ENCODE results near the gene CADM2. TPM values are rescaled to one million over a fixed set of nuclear protein-coding genes. Genes with fewer than 3 reads are reported as not detected.

CADM2 gene
- total RNA-seq, 1 donor = not detected

DNA sequence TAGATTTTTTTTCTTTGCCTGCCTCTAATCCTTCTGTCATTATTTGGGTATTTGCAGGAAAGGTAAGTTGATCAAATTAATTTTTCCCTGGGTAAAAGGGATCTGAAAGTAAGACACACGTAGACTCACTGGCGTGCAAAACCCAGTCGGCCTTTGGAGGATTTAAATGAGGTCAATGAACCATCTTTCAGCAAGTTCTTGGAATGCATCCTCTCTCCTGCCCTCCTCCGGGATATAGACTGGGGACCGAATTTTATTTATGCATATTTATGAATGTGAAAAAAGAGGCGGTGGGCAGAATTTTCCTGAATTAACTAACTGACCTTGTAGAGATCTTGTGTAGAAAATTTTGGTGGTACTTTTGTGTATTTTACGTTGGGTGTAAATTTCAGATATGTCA, 2.2 kb downstream of the CADM2 start:
- no peaks in the 10 kb centered on the region for H3K36me3 ChIP-seq (ENCODE audit: insufficient read depth, low read length)
- H3K27ac ChIP-seq (ENCODE audit: low read depth, low read length) = no peak overlapping the region
- no peak overlapping the region for H2AFZ ChIP-seq (ENCODE audit: low read length)
- TF ChIP-seq, protein P1, sequence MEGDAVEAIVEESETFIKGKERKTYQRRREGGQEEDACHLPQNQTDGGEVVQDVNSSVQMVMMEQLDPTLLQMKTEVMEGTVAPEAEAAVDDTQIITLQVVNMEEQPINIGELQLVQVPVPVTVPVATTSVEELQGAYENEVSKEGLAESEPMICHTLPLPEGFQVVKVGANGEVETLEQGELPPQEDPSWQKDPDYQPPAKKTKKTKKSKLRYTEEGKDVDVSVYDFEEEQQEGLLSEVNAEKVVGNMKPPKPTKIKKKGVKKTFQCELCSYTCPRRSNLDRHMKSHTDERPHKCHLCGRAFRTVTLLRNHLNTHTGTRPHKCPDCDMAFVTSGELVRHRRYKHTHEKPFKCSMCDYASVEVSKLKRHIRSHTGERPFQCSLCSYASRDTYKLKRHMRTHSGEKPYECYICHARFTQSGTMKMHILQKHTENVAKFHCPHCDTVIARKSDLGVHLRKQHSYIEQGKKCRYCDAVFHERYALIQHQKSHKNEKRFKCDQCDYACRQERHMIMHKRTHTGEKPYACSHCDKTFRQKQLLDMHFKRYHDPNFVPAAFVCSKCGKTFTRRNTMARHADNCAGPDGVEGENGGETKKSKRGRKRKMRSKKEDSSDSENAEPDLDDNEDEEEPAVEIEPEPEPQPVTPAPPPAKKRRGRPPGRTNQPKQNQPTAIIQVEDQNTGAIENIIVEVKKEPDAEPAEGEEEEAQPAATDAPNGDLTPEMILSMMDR (IDR thresholded peaks at IDR 0.05; ENCODE audit: extremely low read depth, low read depth, low read length) = no peak
- peaks cover 11% of the 10 kb centered on the region for H3K27me3 ChIP-seq (ENCODE audit: insufficient read depth, low read length)
- no peaks in the 10 kb centered on the region for H3K9me3 ChIP-seq (ENCODE audit: low read depth, low read length)
- DNase-seq (ENCODE audit: insufficient read length, low spot score, missing footprints) = no peak
- no peak overlapping the region for H3K4me2 ChIP-seq (ENCODE audit: insufficient read depth, low read length)
- H3K79me2 ChIP-seq (ENCODE audit: insufficient read depth, low read length) = no peaks in the 10 kb centered on the region
- H3K4me3 ChIP-seq (ENCODE audit: insufficient read depth, low read length) = no peak overlapping the region
- H4K20me1 ChIP-seq (ENCODE audit: insufficient read depth, low read length) = no peaks in the 10 kb centered on the region
- H3K4me1 ChIP-seq (ENCODE audit: insufficient read depth, low read length) = peaks cover 3% of the 10 kb centered on the region

DNA sequence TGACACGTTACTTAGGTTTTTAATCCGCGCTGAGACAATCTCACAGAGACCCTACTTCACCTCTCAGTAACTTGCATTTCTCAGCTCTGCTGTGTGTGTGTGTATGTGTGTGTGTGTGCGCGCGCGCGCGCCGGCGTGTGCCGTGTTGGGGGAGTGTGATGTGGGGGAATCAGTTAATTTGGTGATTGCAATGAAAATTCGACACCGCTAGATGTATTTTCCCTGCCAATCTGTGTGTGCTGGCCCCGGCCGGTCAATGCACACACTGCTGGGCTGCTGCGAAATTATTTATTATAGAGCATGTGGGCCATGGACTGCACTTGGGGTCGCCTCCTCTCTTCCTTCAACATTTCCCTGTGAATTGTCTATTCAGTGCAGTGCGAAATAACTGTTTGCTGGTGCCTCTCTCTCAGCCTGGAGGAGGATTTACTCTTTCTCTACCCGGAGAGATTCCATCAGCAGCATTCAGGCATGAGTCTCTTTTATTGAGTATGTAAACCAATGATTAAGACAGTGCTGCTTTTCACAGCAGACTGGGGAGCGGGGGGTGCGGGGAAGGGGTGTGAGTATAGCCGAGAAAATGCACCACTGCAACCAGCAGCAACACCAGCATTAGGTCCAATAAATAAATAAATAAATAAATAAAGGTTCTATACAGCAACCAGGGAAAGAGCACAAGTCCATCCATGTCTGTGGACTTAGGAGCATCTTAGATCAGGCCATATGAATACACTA, 2.9 kb downstream of the CADM2 start:
- peaks cover 3% of the 10 kb centered on the region for H3K4me1 ChIP-seq (ENCODE audit: insufficient read depth, low read length)
- DNase-seq (ENCODE audit: insufficient read length, low spot score, missing footprints) = no peak
- H3K36me3 ChIP-seq (ENCODE audit: insufficient read depth, low read length) = no peaks in the 10 kb centered on the region
- TF ChIP-seq, protein P1 (IDR thresholded peaks at IDR 0.05; ENCODE audit: extremely low read depth, low read depth, low read length) = no peak
- no peak overlapping the region for H2AFZ ChIP-seq (ENCODE audit: low read length)
- no peak overlapping the region for H3K4me3 ChIP-seq (ENCODE audit: insufficient read depth, low read length)
- H3K9me3 ChIP-seq (ENCODE audit: low read depth, low read length) = no peaks in the 10 kb centered on the region
- no peaks in the 10 kb centered on the region for H4K20me1 ChIP-seq (ENCODE audit: insufficient read depth, low read length)
- H3K79me2 ChIP-seq (ENCODE audit: insufficient read depth, low read length) = no peaks in the 10 kb centered on the region
- no peak overlapping the region for H3K4me2 ChIP-seq (ENCODE audit: insufficient read depth, low read length)
- H3K27me3 ChIP-seq (ENCODE audit: insufficient read depth, low read length) = peaks cover 11% of the 10 kb centered on the region
- H3K27ac ChIP-seq (ENCODE audit: low read depth, low read length) = no peak overlapping the region

DNA sequence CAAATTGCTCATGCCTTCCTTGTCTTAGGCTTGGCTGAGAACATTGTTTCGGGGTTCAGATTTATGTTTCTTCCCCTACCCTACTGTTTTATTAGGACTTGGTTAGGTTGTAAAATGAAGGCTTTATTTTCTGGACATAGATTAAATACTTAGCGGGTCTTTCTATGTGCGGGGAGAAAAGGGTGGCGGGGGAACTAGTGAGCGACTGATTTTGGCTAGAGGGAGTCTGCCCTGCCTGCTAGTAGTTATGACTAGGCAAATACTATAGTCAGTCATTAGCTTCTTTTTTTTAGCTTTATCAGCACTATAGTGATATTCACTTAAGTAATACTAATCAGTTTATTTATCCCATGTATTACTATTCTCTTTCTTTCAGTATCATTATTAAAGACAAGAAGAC, 3.6 kb downstream of the CADM2 start:
- Histone ChIP-seq H3K4me1 (ENCODE audit: insufficient read depth, low read length) (peaks cover 3% of the 10 kb centered on the region), H3K36me3 (ENCODE audit: insufficient read depth, low read length) (no peaks in the 10 kb centered on the region), H3K27me3 (ENCODE audit: insufficient read depth, low read length) (peaks cover 11% of the 10 kb centered on the region), H3K27ac (ENCODE audit: low read depth, low read length) (no peak overlapping the region), H3K4me3 (ENCODE audit: insufficient read depth, low read length) (no peak overlapping the region), H3K79me2 (ENCODE audit: insufficient read depth, low read length) (no peaks in the 10 kb centered on the region), H3K4me2 (ENCODE audit: insufficient read depth, low read length) (no peak overlapping the region), H3K9me3 (ENCODE audit: low read depth, low read length) (no peaks in the 10 kb centered on the region), H2AFZ (ENCODE audit: low read length) (no peak overlapping the region), H4K20me1 (ENCODE audit: insufficient read depth, low read length) (no peaks in the 10 kb centered on the region)
- TF ChIP-seq, protein P1 (IDR thresholded peaks at IDR 0.05; ENCODE audit: extremely low read depth, low read depth, low read length) = no peak
- no peak for DNase-seq (ENCODE audit: insufficient read length, low spot score, missing footprints)

DNA sequence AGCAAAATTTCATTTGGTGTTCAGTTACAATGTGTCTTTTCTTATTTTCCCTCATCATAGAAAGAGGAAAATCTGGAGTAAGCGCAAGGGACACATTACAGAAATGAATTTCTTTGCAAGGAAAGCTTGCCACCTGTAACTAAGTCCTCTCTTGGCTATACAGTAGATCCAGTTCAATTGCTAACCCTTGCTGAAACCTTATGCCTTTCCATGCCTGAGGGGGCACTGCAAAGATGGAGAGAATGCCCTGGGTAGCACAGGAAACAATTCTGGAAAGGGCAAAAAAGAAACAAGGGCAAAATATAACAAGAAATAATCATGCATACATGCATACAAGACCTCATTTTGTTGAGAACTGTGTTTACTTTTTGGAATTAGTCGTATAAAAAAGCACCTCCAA, 4.3 kb downstream of the CADM2 start:
- H3K9me3 ChIP-seq (ENCODE audit: low read depth, low read length) = no peaks in the 10 kb centered on the region
- H3K4me3 ChIP-seq (ENCODE audit: insufficient read depth, low read length) = no peak overlapping the region
- DNase-seq (ENCODE audit: insufficient read length, low spot score, missing footprints) = no peak
- H3K4me1 ChIP-seq (ENCODE audit: insufficient read depth, low read length) = peaks cover 3% of the 10 kb centered on the region
- H2AFZ ChIP-seq (ENCODE audit: low read length) = no peak overlapping the region
- H3K27ac ChIP-seq (ENCODE audit: low read depth, low read length) = no peak overlapping the region
- H3K36me3 ChIP-seq (ENCODE audit: insufficient read depth, low read length) = no peaks in the 10 kb centered on the region
- no peak overlapping the region for H3K4me2 ChIP-seq (ENCODE audit: insufficient read depth, low read length)
- no peaks in the 10 kb centered on the region for H3K79me2 ChIP-seq (ENCODE audit: insufficient read depth, low read length)
- TF ChIP-seq, protein P1 (IDR thresholded peaks at IDR 0.05; ENCODE audit: extremely low read depth, low read depth, low read length) = no peak
- H4K20me1 ChIP-seq (ENCODE audit: insufficient read depth, low read length) = no peaks in the 10 kb centered on the region
- peaks cover 11% of the 10 kb centered on the region for H3K27me3 ChIP-seq (ENCODE audit: insufficient read depth, low read length)

Measured in osteoblast (primary cell).